ENCODE results near the gene STAG1.

STAG1 gene

DNA sequence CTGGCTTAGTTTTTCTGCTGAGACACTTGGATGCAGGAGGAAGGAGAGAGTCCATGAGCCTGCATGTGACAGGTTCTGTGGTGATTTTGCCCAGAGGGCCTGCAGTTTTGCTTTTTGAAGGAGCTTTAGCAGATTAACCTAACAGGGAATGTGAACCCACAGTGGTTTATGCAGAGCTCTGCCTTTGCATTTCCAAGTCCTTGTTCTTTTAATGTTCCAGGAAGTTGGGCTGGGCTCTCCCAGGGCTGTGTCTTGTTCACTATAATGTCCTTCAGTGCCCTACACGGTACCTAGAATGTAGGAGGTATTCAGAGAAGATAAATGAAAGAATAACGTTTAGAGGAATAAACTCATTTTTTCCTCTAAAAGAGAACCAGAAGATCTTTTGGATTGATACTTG lies 451.7 kb downstream of the STAG1 start:
- no peak for DNase-seq

DNA sequence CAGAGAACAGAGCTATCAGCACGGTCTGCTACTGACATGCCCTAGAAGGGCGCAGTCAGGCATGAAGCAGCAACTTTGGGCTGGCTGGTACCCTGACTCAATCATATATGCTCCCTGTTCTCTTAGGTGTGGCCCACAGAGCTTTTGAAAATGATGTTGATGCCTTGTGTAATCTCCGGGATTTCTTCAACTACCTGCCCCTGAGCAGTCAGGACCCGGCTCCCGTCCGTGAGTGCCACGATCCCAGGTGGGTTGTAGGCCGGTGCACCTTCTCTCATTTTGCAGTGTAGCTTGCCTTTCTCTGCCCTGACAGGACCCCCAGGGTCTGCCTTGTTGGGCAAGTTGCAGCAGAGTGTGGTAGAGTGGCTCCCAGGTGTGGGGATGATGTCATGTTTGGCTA lies 454.4 kb downstream of the STAG1 start:
- no peak for DNase-seq

DNA sequence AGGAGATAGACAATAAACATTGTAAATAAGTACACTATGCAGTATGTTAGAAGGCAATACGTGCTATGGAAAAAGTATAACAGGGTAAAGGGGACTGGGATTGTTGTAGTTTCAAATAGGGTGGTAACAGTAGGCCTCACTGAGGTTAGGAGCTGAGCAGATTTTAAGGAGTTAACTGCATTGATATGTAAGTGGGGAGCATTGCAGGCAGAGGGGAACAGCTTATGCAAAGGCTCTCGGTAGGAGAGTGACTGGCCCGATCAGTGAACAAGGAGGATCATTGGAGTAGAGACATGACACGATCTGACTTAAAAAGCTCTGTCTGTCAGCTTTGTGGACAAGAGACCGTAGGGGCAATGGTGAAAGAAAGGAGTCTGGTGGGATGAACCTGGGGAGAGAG lies 455.2 kb downstream of the STAG1 start:
- DNase-seq, result no peak

DNA sequence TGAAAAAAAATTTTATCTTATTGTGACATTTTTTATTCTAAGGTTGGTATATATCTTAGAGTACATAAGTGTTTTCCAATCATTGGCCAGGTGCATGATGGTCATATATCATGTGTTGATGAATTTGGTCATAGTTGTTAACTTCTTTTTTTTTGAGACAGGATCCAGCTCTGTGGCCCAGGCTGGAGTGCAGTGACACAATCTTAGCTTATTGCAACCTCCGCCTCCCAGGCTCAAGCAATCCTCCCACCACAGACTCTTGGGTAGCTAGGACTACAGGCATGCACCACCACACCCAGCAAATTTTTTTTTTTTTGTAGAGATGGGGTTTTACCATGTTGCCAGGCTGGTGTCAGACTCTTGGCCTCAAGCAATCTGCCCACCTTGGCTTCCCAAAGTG lies 458.0 kb downstream of the STAG1 start:
- no peak for DNase-seq

DNA sequence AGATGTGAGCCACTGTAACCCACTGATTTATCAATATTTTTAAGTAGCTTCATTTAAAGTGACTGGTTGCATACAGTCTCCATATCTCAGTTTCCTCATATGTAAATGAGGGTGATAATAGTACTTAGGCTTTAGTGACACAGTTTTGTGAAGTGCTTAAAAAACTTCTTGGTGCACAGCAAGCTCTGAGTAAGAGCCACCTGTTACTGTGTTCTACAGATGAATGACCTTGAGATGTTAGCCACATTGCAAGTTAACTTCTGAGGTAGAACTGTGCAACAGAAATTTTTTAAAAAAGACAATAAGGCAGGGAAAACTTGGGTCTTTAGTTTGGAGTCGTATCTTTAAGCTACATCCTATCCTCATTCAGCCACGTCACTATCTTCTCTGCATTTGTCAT lies 458.9 kb downstream of the STAG1 start:
- DNase-seq, result no peak

DNA sequence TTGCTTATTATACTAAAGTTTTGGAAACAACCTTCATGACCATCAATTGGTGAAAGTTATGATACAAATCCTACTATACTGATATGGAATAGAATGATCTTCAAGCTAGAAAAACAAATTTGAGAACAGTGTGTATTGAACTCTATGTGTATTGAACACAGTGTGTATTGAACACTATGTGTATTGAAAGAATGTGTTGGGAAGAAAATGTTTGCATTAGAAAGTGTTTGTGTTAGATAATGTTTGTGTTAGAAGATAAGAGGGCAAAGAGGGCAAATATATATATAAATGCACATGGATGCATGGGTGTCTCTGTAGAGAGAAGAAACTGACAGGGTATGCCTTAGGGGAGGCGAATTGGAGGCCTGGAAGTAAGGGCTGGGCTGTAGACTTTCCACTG lies 459.7 kb downstream of the STAG1 start:
- DNase-seq, result no peak

DNA sequence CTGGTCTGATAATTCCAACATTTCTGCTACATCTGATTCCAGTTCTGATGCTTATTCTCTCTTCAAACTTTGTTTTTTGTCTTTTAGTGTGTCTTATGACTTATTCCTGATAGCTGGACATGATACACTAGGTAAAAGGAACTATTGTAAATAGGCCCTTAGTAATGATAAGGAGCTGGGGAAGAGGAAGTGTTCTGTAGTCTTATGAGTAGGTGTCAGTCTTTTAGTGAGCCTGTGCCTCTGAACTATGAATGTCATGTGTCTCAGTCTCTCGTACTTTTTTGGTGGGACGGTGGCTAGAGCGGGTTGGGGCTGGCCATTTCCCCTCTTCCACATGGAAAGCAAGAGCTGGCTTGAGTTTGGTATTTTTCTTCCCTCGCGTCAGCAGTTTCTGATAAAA lies 460.9 kb downstream of the STAG1 start:
- no peak for DNase-seq

Data from activated T-cell treated with anti-CD3 and anti-CD28 coated beads, Interleukin-2, amount 50 U/mL, for 48 hours (primary cell).